WTC11 (cell line): ENCODE measurements around the gene ARID4B. TPM values are rescaled to one million over a fixed set of nuclear protein-coding genes. Genes with fewer than 3 reads are reported as not detected.

Source experiments
- ATAC-seq: fragments of 200-7000 bp; cut with Tn5 transposase; 2 replicates; pipeline ENCODE4 v1.10.0; 2021; ENCODE audit warnings: mild to moderate bottlenecking, moderate library complexity
- CTCF ChIA-PET: fragments of 300-600 bp; sonication (Branson Sonifier 250); formaldehyde crosslinking; loops from one replicate; lab custom pipeline; 2021; ENCODE audit warnings: antibody characterized with exemption; lab: Charles Lee
- POLR2A ChIA-PET: fragments of 350-600 bp; sonication (Branson Sonifier 250); formaldehyde crosslinking; loops from one replicate; lab custom pipeline; 2021; ENCODE audit warnings: antibody characterized with exemption; lab: Charles Lee
- DNase-seq: peaks from one replicate; pipeline ENCODE4 v3.0.0; 2021; ENCODE audit warnings: low spot score
- H3K27ac Mint-ChIP-seq: 2 replicates; pipeline ENCODE4 v1.8.0; 2021; ENCODE audit warnings: mixed read lengths
- H3K27me3 Mint-ChIP-seq: 2 replicates; pipeline ENCODE4 v1.8.0; 2021; ENCODE audit warnings: low read depth, mild to moderate bottlenecking, moderate library complexity, mixed read lengths
- H3K36me3 Mint-ChIP-seq: 2 replicates; pipeline ENCODE4 v1.8.0; 2021; ENCODE audit warnings: mixed read lengths
- H3K4me1 Mint-ChIP-seq: 2 replicates; pipeline ENCODE4 v1.8.0; 2022; ENCODE audit warnings: mixed read lengths
- H3K4me3 Mint-ChIP-seq: 2 replicates; pipeline ENCODE4 v1.8.0; 2021; ENCODE audit warnings: mild to moderate bottlenecking, moderate library complexity, mixed read lengths
- H3K9me3 Mint-ChIP-seq: 2 replicates; pipeline ENCODE4 v1.8.0; 2021; ENCODE audit warnings: mixed read lengths
- CREM ChIP-seq: sonication (generic); formaldehyde crosslinking; IDR thresholded peaks from 2 replicates; pipeline ENCODE4 v1.8.1; 2022; ENCODE audit warnings: mild to moderate bottlenecking, missing genetic modification reagents, moderate library complexity
- ESRRA ChIP-seq: sonication (generic); formaldehyde crosslinking; IDR thresholded peaks from 2 replicates; pipeline ENCODE4 v1.8.1; 2022; ENCODE audit warnings: mild to moderate bottlenecking, missing genetic modification reagents, borderline replicate concordance
- ETV6 ChIP-seq: sonication (generic); formaldehyde crosslinking; IDR thresholded peaks from 2 replicates; pipeline ENCODE4 v1.8.1; 2022; ENCODE audit warnings: mild to moderate bottlenecking, missing genetic modification reagents
- FOXK1 ChIP-seq: sonication (generic); formaldehyde crosslinking; IDR thresholded peaks from 2 replicates; pipeline ENCODE4 v1.8.0; 2022; ENCODE audit warnings: mild to moderate bottlenecking, moderate library complexity, missing genetic modification reagents
- GRHL2 ChIP-seq: fragments of 250-450 bp; sonication (Bioruptor Pico); IDR thresholded peaks from 2 replicates; pipeline ENCODE4 v1.8.0; 2022; ENCODE audit warnings: mild to moderate bottlenecking, moderate library complexity; ENCODE audit not compliant: insufficient replicate concordance, severe bottlenecking
- HMGA2 ChIP-seq: fragments of 250-450 bp; sonication (Bioruptor Pico); IDR thresholded peaks from 2 replicates; pipeline ENCODE4 v1.4.0; 2021; ENCODE audit warnings: mild to moderate bottlenecking, moderate library complexity
- IRF2 ChIP-seq: sonication (generic); formaldehyde crosslinking; IDR thresholded peaks from 2 replicates; pipeline ENCODE4 v1.8.0; 2022; ENCODE audit warnings: low read depth, missing genetic modification reagents, borderline replicate concordance
- NR1H2 ChIP-seq: sonication (generic); formaldehyde crosslinking; IDR thresholded peaks from 2 replicates; pipeline ENCODE4 v1.9.0; 2021; ENCODE audit warnings: mild to moderate bottlenecking, moderate library complexity, missing genetic modification reagents
- PRRX2 ChIP-seq: fragments of 250-450 bp; sonication (Bioruptor Pico); IDR thresholded peaks from 2 replicates; pipeline ENCODE4 v1.8.0; 2021; ENCODE audit warnings: mild to moderate bottlenecking
- ZNF121 ChIP-seq: sonication (generic); formaldehyde crosslinking; IDR thresholded peaks from 2 replicates; pipeline ENCODE4 v1.8.0; 2023; ENCODE audit warnings: missing genetic modification reagents
- ZNF263 ChIP-seq: sonication (generic); formaldehyde crosslinking; IDR thresholded peaks from 2 replicates; pipeline ENCODE4 v1.8.1; 2022; ENCODE audit warnings: low read depth, mild to moderate bottlenecking, moderate library complexity, missing genetic modification reagents
- total RNA-seq: library from RNA; stranded (reverse); gene quantifications from 3 replicates; pipeline ENCODE4 v1.2.3, GENCODE V29; 2021
- TF ChIP-seq, protein P1 (sequence below): sonication (generic); formaldehyde crosslinking; IDR thresholded peaks from 2 replicates; pipeline ENCODE4 v1.8.1; 2023; ENCODE audit warnings: mild to moderate bottlenecking, missing genetic modification reagents, borderline replicate concordance
- TF ChIP-seq, protein P2 (sequence below): sonication (generic); formaldehyde crosslinking; IDR thresholded peaks from 2 replicates; pipeline ENCODE4 v1.8.1; 2022; ENCODE audit warnings: low read depth, mild to moderate bottlenecking, moderate library complexity, missing genetic modification reagents, borderline replicate concordance
- TF ChIP-seq, protein P3 (sequence below): sonication (generic); formaldehyde crosslinking; IDR thresholded peaks from 2 replicates; pipeline ENCODE4 v1.8.1; 2023; ENCODE audit warnings: mild to moderate bottlenecking, missing genetic modification reagents
- TF ChIP-seq, protein P4 (sequence below): fragments of 250-450 bp; sonication (Bioruptor Pico); IDR thresholded peaks from 2 replicates; pipeline ENCODE4 v1.8.0; 2021; ENCODE audit warnings: mild to moderate bottlenecking

ARID4B gene
- total RNA-seq, 1 experiment from 2014 or later = 35.7 TPM

DNA sequence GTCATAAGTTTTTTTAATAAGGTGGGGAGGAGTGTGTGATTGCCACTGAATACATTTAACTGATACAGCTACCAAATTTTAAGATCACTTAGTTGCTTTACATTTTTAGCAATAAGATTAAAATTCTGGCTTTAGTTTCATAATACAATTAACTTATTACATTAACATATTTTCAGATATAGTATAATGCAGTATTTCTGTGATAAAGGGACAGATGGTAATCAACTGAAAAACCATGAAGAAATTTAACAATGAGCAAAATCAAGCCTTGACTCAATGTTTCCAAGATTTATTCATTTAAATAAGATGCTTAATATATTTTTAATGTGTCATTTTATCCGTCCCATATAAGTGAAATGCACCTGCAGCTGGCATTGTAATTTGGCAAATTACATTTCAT is 203.3 kb downstream of the ARID4B start:
- ChIA-PET CTCF (no interaction called here), POLR2A (no interaction called here)
- Mint-ChIP-seq H3K4me3 (peak overlapping the region; percentile 40; the same call in 1 of the 2 replicates), H3K4me1 (peaks cover 40% of the 10 kb centered on the region), H3K9me3 (no peaks in the 10 kb centered on the region), H3K36me3 (peaks cover 61% of the 10 kb centered on the region), H3K27ac (peak overlapping the region; percentile 94), H3K27me3 (no peaks in the 10 kb centered on the region)
- TF ChIP-seq, protein P1, sequence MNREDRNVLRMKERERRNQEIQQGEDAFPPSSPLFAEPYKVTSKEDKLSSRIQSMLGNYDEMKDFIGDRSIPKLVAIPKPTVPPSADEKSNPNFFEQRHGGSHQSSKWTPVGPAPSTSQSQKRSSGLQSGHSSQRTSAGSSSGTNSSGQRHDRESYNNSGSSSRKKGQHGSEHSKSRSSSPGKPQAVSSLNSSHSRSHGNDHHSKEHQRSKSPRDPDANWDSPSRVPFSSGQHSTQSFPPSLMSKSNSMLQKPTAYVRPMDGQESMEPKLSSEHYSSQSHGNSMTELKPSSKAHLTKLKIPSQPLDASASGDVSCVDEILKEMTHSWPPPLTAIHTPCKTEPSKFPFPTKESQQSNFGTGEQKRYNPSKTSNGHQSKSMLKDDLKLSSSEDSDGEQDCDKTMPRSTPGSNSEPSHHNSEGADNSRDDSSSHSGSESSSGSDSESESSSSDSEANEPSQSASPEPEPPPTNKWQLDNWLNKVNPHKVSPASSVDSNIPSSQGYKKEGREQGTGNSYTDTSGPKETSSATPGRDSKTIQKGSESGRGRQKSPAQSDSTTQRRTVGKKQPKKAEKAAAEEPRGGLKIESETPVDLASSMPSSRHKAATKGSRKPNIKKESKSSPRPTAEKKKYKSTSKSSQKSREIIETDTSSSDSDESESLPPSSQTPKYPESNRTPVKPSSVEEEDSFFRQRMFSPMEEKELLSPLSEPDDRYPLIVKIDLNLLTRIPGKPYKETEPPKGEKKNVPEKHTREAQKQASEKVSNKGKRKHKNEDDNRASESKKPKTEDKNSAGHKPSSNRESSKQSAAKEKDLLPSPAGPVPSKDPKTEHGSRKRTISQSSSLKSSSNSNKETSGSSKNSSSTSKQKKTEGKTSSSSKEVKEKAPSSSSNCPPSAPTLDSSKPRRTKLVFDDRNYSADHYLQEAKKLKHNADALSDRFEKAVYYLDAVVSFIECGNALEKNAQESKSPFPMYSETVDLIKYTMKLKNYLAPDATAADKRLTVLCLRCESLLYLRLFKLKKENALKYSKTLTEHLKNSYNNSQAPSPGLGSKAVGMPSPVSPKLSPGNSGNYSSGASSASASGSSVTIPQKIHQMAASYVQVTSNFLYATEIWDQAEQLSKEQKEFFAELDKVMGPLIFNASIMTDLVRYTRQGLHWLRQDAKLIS (CRISPR knock-in tag) = no peak
- TF ChIP-seq FOXK1 (CRISPR knock-in tag) (no peak), ZNF121 (CRISPR knock-in tag) (no peak), ESRRA (CRISPR knock-in tag) (no peak), ZNF263 (CRISPR knock-in tag) (no peak), CREM (CRISPR knock-in tag) (no peak), PRRX2 (no peak), HMGA2 (no peak)
- TF ChIP-seq, protein P2, sequence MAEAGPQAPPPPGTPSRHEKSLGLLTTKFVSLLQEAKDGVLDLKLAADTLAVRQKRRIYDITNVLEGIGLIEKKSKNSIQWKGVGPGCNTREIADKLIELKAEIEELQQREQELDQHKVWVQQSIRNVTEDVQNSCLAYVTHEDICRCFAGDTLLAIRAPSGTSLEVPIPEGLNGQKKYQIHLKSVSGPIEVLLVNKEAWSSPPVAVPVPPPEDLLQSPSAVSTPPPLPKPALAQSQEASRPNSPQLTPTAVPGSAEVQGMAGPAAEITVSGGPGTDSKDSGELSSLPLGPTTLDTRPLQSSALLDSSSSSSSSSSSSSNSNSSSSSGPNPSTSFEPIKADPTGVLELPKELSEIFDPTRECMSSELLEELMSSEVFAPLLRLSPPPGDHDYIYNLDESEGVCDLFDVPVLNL (CRISPR knock-in tag) = no peak
- TF ChIP-seq, protein P3, sequence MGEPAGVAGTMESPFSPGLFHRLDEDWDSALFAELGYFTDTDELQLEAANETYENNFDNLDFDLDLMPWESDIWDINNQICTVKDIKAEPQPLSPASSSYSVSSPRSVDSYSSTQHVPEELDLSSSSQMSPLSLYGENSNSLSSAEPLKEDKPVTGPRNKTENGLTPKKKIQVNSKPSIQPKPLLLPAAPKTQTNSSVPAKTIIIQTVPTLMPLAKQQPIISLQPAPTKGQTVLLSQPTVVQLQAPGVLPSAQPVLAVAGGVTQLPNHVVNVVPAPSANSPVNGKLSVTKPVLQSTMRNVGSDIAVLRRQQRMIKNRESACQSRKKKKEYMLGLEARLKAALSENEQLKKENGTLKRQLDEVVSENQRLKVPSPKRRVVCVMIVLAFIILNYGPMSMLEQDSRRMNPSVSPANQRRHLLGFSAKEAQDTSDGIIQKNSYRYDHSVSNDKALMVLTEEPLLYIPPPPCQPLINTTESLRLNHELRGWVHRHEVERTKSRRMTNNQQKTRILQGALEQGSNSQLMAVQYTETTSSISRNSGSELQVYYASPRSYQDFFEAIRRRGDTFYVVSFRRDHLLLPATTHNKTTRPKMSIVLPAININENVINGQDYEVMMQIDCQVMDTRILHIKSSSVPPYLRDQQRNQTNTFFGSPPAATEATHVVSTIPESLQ = no peak
- ATAC-seq = no peak
- DNase-seq = no peak

DNA sequence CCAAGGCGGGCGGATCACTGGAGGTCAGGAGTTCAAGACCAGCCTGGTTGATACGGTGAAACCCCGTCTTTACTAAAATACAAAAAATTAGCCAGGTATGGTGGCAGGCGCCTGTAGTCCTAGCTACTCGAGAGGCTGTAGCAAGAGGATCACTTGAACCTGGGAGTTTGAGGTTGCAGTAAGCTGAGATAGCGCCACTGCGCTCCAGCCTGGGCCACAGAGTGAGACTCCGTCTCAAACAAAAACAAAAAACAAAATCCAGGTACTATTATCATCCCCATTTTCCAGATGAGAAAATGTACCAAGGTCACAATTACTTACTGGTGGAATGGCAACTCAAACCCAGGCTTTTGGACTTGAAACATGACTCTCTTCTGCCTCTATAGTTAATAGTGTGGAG is 203.9 kb downstream of the ARID4B start:
- no peak for TF ChIP-seq IRF2 (CRISPR knock-in tag)
- TF ChIP-seq GRHL2 (CRISPR knock-in tag) = no peak
- TF ChIP-seq, protein P3 = no peak
- TF ChIP-seq NR1H2 = no peak
- ChIA-PET POLR2A (no interaction called here), CTCF (no interaction called here)
- Mint-ChIP-seq H3K36me3 (peaks cover 67% of the 10 kb centered on the region), H3K4me1 (peaks cover 35% of the 10 kb centered on the region), H3K27ac (peak overlapping the region; percentile 94), H3K9me3 (no peaks in the 10 kb centered on the region), H3K27me3 (no peaks in the 10 kb centered on the region), H3K4me3 (peak overlapping the region; percentile 40; the same call in 1 of the 2 replicates)
- no peak for ATAC-seq
- no peak for DNase-seq

DNA sequence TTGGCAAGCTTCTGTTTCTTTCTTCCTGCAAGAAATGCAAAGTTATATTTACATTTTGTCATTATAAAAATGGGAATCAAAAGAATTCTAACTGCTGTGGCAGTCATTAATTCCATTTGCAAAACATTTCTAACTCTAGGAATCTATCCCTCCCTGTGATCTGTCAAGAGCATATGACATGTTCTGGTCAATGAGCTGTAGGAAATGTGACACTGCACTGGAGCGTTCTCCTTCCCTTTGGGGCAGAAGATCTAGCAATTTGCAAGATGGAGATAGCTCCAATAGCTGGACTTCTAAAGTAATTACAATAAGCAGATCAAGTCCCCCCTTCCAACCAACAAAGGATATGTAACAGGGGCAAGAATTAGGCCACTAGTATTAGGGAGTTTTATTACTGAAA is 205.6 kb downstream of the ARID4B start:
- ChIA-PET POLR2A (no interaction called here), CTCF (interaction anchor here (0.6 to 1.5 kb wide), 3 partner anchors 13 to 293 kb away, joined by 3 read pairs; no protein-coding TSS in a partner anchor)
- no peak for ATAC-seq
- Mint-ChIP-seq H3K27ac (peak overlapping the region; percentile 81; the same call in 1 of the 2 replicates), H3K4me1 (peaks cover 29% of the 10 kb centered on the region), H3K4me3 (no peak overlapping the region), H3K9me3 (no peaks in the 10 kb centered on the region), H3K36me3 (peaks cover 77% of the 10 kb centered on the region), H3K27me3 (no peaks in the 10 kb centered on the region)
- no peak for DNase-seq
- TF ChIP-seq ETV6 (CRISPR knock-in tag) = no peak
- TF ChIP-seq, protein P4, sequence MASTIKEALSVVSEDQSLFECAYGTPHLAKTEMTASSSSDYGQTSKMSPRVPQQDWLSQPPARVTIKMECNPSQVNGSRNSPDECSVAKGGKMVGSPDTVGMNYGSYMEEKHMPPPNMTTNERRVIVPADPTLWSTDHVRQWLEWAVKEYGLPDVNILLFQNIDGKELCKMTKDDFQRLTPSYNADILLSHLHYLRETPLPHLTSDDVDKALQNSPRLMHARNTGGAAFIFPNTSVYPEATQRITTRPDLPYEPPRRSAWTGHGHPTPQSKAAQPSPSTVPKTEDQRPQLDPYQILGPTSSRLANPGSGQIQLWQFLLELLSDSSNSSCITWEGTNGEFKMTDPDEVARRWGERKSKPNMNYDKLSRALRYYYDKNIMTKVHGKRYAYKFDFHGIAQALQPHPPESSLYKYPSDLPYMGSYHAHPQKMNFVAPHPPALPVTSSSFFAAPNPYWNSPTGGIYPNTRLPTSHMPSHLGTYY (CRISPR knock-in tag) = no peak
- TF ChIP-seq, protein P2 (CRISPR knock-in tag) = no peak
